Measurements from ENCODE around the gene TMEM143. TPM values are rescaled to one million over a fixed set of nuclear protein-coding genes. Genes with fewer than 3 reads are reported as not detected.
"Not testable (repeated sequence)": the region's sequence is repeated elsewhere in the genome, so short reads cannot be mapped to it uniquely, and the experiment has no call there.

TMEM143 gene
- total RNA-seq, 1 donor from 2014 or later: 13.1 TPM

DNA sequence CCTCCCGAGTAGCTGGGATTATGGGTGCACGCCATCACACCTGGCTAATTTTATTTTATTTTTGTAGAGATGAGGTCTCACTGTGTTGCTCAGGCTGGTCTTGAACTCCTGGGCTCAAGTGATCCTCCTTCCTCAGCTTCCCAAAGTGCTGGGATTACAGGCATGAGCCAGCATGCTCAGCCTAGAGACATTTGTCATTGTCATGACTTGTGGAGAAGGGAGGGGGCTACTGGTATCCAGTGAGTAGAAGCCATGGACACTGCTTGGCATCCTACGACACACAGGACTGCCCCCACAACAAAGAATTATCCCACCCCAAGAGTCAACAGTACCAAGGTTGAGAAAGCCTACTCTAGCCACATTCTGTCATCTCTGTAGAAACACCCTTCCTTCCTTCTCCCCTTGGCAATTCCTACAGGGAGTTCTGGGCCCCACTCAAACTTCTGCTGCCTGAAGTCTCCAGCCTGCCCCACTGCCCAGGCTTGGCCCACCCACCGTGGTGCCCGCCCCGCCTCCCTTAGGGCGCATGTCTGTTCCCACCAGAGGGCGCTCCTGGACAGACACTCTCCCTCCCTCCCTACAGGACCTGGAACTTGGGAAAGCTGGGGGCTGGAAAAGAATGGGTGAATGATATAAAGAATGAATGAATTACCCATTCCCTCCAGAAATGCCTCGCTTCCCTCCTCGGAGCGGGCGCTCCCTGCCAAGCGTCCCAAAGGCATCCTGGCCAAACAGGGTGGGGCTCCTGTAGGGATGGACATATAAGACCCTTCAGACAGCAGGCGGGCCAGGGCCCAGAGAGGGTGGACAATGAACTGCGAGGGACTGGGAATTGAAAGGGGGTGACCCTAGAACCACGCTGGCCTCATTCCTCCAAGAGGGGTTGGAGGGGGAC, 43.8 kb downstream of the TMEM143 start:
- DNase-seq: peak; percentile 94
- no peaks in the 10 kb centered on the region for H3K27me3 Mint-ChIP-seq
- peaks cover 46% of the 10 kb centered on the region for H3K4me1 Mint-ChIP-seq
- peak overlapping the region; percentile 95 for H3K4me3 Mint-ChIP-seq
- H3K27ac Mint-ChIP-seq: peak overlapping the region; percentile 75
- no peaks in the 10 kb centered on the region for H3K9me3 Mint-ChIP-seq
- intact Hi-C loops (cut with micrococcal nuclease): loop anchor here (1.0 to 10.0 kb wide), 6 partner anchors 13 to 265 kb away; partner anchors contain the start of genes CYTH2, LMTK3 and TMEM143
- H3K36me3 Mint-ChIP-seq (ENCODE audit: low read depth): peaks cover 2% of the 10 kb centered on the region

DNA sequence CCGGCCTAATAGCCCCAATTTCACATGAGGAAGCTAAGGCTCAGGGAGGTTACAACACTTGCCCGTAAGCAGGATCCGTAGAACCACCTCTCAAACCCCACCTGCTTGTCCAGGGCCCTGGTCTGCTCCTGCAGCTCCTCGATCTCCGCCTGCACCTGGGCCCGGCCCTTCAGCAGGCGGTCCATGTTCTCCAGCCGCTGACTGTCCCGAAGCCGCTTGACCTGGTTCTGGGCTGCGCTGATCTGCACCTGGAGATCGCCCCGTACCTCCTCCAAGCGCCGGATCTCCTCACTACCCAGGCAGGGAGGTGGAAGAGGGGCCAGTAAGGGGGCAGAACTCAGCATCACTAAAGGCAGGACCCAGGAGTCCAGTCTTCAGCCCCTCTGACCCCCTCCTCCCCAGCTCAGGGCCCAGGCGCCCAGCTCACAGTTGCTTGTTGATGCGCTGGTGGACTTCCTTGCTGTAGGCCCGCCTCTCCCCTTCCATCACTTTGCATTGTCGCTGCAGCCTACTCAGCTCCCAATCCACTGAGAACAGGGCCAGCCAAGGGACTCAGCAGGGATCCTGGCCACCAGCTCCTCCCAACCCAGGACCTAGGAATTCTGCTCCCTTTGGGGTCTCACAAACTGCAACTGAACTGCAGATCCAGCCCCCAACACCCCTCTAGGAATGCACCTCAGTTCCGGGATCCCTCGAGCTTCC, 45.3 kb downstream of the TMEM143 start:
- Mint-ChIP-seq H3K27me3 (no peaks in the 10 kb centered on the region), H3K27ac (no peak overlapping the region), H3K36me3 (ENCODE audit: low read depth) (peaks cover under 1% of the 10 kb centered on the region), H3K9me3 (no peaks in the 10 kb centered on the region), H3K4me3 (no peak overlapping the region), H3K4me1 (peaks cover 35% of the 10 kb centered on the region)
- intact Hi-C loops (cut with micrococcal nuclease): loop anchor here (10.0 kb wide), 1 partner anchor 266 kb away; no protein-coding TSS in a partner anchor
- no peak for DNase-seq

DNA sequence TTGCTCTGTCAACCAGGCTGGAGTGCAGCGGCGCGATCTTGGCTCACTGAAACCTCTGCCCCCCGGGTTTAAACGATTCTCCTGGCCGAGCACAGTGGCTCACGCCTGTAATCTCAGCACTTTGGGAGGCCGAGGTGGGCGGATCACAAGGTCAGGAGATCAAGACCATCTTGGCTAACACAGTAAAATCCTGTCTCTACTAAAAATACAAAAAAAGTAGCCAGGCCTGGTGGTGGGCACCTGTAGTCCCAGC, 46.1 kb downstream of the TMEM143 start:
- not testable (repeated sequence) for DNase-seq; H3K27ac Mint-ChIP-seq; H3K27me3 Mint-ChIP-seq; H3K36me3 Mint-ChIP-seq (ENCODE audit: low read depth); H3K4me3 Mint-ChIP-seq; H3K9me3 Mint-ChIP-seq
- peaks cover 28% of the 10 kb centered on the region for H3K4me1 Mint-ChIP-seq
- intact Hi-C loops (cut with micrococcal nuclease): loop anchor here (10.0 kb wide), 1 partner anchor 267 kb away; no protein-coding TSS in a partner anchor

DNA sequence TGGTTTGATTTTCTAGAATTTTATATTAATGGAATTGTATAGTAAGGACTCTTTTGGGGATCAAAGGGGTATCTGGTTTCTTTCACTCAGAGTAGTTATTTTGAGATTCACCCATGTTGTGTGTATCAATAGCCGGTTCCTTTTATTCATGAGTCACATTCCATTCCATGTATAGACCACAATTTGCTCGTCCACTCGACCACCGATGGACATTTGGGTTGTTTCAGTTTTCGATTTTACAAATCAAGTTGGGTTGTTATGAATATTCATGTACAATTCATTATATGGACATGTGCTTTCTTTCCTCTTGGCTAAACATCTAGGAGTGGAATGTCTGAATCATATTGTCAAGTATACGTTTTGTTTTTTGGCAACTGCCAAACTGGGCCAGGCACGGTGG, 48.0 kb downstream of the TMEM143 start:
- H3K9me3 Mint-ChIP-seq: no peaks in the 10 kb centered on the region
- H3K4me3 Mint-ChIP-seq: no peak overlapping the region
- no peak overlapping the region for H3K27ac Mint-ChIP-seq
- DNase-seq: no peak
- intact Hi-C loops (cut with micrococcal nuclease): loop anchor here (10.0 kb wide), 1 partner anchor 269 kb away; no protein-coding TSS in a partner anchor
- H3K4me1 Mint-ChIP-seq: peaks cover 12% of the 10 kb centered on the region
- H3K27me3 Mint-ChIP-seq: no peaks in the 10 kb centered on the region
- no peaks in the 10 kb centered on the region for H3K36me3 Mint-ChIP-seq (ENCODE audit: low read depth)

DNA sequence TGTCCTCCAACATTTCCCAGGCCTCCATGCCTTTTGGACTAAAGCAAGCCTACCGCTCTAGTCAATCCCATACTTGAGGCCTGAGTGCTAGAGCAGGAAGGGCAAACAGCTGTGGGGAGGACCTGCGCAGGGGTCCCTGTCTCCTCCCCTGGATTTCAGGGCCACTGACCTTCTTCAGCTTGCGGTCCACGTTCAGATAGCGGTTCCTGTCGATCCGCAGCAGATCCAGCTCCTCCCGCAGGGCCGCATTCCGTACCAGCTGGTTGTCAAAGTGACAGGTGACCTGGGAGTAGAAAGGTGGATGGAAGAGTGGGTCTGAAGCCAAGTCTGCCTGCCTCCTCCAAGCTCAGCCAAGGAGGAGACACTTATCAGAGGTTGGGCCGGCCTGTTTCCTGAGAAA, 52.4 kb downstream of the TMEM143 start:
- no peak overlapping the region for H3K27ac Mint-ChIP-seq
- DNase-seq: peak; percentile 51
- intact Hi-C loops (cut with micrococcal nuclease): loop anchor here (10.0 kb wide), 1 partner anchor 273 kb away; no protein-coding TSS in a partner anchor
- H3K4me3 Mint-ChIP-seq: no peak overlapping the region
- H3K4me1 Mint-ChIP-seq: no peaks in the 10 kb centered on the region
- peaks cover 4% of the 10 kb centered on the region for H3K27me3 Mint-ChIP-seq
- no peaks in the 10 kb centered on the region for H3K9me3 Mint-ChIP-seq
- H3K36me3 Mint-ChIP-seq (ENCODE audit: low read depth): no peaks in the 10 kb centered on the region

DNA sequence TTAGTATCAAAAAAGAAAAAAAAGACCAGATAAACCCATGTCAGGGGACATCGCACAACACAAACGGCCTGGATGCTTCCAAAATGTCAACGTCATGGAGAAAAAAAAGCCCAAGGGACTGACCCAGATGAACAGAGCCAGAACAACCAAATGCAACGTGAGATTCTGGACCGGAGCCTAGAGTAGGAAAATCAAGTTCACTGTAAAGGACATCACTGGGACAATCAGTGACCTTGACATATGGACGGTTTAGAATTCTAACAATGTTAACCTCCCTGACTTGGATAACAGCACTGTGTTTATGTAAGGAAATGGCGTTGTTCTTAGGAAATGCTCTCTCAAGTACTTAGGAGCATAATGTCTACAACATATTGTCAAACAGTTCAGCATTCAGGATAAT, 53.5 kb downstream of the TMEM143 start:
- Mint-ChIP-seq H3K27me3 (peaks cover 6% of the 10 kb centered on the region), H3K9me3 (no peaks in the 10 kb centered on the region), H3K4me3 (no peak overlapping the region), H3K4me1 (no peaks in the 10 kb centered on the region), H3K36me3 (ENCODE audit: low read depth) (no peaks in the 10 kb centered on the region), H3K27ac (no peak overlapping the region)
- intact Hi-C loops (cut with micrococcal nuclease): loop anchor here (10.0 kb wide), 1 partner anchor 275 kb away; no protein-coding TSS in a partner anchor
- DNase-seq: no peak

DNA sequence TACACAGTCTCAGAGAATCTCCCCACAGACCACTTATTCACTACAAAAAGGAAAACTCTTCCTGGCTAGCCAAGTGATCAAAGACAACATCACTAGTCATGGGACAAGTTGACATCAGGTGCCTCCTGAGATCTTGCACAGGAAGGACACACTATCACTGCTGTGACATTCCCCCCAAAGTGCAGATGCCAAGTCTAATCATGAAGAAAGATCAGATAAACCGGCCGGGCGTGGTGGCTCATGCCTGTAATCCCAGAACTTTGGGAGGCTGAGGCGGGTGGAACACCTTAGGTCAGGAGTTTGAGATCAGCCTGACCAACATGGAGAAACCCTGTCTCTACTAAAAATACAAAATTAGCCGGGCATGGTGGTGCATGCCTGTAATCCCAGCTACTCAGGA, 54.0 kb downstream of the TMEM143 start:
- H3K4me3 Mint-ChIP-seq; H3K36me3 Mint-ChIP-seq (ENCODE audit: low read depth); H3K4me1 Mint-ChIP-seq; H3K27me3 Mint-ChIP-seq; H3K9me3 Mint-ChIP-seq; DNase-seq; H3K27ac Mint-ChIP-seq: not testable (repeated sequence)
- intact Hi-C loops (cut with micrococcal nuclease): loop anchor here (10.0 kb wide), 1 partner anchor 275 kb away; no protein-coding TSS in a partner anchor

DNA sequence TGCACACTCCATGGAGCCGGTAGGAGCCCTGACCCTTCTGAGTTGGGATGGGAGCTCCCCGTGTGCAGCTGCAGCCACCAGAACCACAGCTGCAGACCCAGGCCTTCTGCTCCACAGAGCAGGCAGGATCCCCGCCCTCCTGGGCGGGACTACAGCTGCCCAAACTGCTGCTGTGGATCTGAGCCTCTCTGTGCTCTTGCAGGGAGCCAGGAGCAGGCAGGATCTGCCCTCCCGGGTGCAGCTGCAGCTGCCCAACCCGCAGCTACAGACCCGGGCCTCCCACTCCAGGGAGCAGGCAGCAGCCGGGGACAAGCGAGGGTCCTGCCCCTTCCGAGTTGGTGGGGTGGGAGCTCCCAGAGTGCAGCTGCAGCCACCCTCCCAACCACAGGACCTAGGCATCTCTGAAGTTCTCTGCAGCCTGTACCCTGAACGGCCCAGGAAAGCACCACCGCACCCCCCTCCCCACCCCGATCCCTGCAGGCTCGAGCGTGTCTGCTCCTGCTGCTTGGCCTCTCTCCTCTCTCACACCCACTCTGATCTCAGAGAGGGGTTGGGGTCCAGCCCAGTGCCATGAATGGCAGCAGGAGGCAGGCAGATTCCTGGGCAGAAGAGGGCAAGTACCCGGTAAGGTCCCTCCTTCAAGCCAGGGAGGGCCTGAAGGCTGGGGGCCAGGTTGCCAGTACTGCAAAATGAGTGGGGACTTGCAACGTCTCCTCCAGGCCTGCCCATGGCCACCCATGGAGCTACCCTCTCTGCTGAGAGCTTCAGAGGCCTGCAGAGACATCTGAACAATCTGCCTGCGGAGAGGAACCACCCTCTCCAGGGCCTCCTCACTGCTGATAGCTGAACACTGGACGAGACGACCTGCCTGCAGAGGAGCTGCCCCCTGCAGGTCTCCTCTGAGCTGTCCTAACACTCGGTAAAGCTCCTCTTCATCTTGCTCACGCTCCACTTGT, 54.8 kb downstream of the TMEM143 start:
- intact Hi-C loops (cut with micrococcal nuclease): no loop called here
- H3K27me3 Mint-ChIP-seq: peaks cover 10% of the 10 kb centered on the region
- H3K36me3 Mint-ChIP-seq (ENCODE audit: low read depth): no peaks in the 10 kb centered on the region
- no peaks in the 10 kb centered on the region for H3K9me3 Mint-ChIP-seq
- H3K4me1 Mint-ChIP-seq: no peaks in the 10 kb centered on the region
- H3K27ac Mint-ChIP-seq: no peak overlapping the region
- no peak for DNase-seq
- no peak overlapping the region for H3K4me3 Mint-ChIP-seq

DNA sequence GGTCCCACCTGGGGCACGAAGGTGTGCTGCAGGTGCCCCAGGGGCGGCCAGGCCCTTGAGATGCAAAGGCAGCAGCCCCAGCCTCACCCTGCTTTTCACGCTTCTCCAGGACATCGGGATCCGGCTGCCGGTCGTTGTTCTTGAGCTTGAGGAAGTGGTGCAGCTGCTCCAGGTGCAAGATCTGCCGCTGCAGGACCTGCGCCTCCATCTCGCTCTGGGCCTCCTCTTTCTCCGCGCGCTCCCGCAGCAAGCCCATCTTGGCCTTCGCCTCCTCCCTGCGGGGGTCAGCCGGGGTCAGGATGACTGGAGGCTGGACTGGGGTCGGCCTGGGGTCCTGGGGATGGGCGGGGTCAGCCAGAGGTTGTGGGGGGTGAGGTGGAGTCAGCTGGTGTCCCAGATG, 59.9 kb downstream of the TMEM143 start:
- DNase-seq: no peak
- intact Hi-C loops (cut with micrococcal nuclease): no loop called here
- peaks cover 7% of the 10 kb centered on the region for H3K27me3 Mint-ChIP-seq
- no peaks in the 10 kb centered on the region for H3K9me3 Mint-ChIP-seq
- no peak overlapping the region for H3K4me3 Mint-ChIP-seq
- no peaks in the 10 kb centered on the region for H3K4me1 Mint-ChIP-seq
- no peak overlapping the region for H3K27ac Mint-ChIP-seq
- H3K36me3 Mint-ChIP-seq (ENCODE audit: low read depth): no peaks in the 10 kb centered on the region

DNA sequence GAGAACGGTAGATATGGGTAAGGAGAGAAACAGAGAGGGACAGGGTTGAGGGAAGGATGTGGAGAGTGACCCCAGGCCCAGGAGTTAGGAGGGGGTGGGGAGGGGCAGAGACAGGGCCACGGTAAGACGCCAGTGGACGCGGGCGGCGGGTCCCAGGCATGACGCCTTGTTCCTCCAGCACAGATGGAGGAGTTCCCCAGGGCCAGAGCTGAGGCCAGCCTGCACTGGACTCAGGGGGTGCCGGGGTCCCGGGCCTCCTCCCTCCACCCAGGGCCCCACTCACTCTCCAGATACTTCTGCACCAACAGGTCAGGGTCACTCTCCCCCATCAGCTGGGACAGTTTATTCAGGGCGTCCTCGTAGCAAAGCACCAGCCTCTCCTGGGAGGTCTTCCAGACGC, 60.4 kb downstream of the TMEM143 start:
- H3K27ac Mint-ChIP-seq: no peak overlapping the region

DNA sequence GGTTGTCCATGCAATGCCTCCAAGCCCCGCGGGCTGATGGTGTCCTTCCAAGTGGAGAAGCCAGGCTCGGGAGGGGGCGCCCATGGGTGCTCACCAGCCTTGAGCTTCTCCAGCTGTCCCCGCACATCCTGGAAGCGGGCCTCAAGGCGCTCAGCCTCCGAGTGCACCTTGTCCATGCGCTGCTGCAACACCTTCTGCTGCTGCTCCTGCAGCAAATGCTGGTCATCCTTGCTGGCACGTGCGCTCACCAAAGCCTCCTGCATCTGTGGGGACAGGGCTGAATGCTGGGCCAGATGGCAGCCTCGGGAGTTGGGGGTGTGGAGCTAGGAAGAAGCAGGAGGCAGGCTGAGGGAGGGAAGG, 61.2 kb downstream of the TMEM143 start:
- H3K36me3 Mint-ChIP-seq (ENCODE audit: low read depth): no peaks in the 10 kb centered on the region
- H3K27ac Mint-ChIP-seq: no peak overlapping the region
- H3K4me1 Mint-ChIP-seq: no peaks in the 10 kb centered on the region
- H3K4me3 Mint-ChIP-seq: no peak overlapping the region
- no peak for DNase-seq
- peaks cover 7% of the 10 kb centered on the region for H3K27me3 Mint-ChIP-seq
- intact Hi-C loops (cut with micrococcal nuclease): no loop called here
- no peaks in the 10 kb centered on the region for H3K9me3 Mint-ChIP-seq

More for the DNA sequence above, 60.4 kb downstream of the TMEM143 start:
- Mint-ChIP-seq H3K4me3 (no peak overlapping the region), H3K9me3 (no peaks in the 10 kb centered on the region), H3K4me1 (no peaks in the 10 kb centered on the region), H3K36me3 (ENCODE audit: low read depth) (no peaks in the 10 kb centered on the region), H3K27me3 (peaks cover 7% of the 10 kb centered on the region)
- intact Hi-C loops (cut with micrococcal nuclease): no loop called here
- no peak for DNase-seq

DNA sequence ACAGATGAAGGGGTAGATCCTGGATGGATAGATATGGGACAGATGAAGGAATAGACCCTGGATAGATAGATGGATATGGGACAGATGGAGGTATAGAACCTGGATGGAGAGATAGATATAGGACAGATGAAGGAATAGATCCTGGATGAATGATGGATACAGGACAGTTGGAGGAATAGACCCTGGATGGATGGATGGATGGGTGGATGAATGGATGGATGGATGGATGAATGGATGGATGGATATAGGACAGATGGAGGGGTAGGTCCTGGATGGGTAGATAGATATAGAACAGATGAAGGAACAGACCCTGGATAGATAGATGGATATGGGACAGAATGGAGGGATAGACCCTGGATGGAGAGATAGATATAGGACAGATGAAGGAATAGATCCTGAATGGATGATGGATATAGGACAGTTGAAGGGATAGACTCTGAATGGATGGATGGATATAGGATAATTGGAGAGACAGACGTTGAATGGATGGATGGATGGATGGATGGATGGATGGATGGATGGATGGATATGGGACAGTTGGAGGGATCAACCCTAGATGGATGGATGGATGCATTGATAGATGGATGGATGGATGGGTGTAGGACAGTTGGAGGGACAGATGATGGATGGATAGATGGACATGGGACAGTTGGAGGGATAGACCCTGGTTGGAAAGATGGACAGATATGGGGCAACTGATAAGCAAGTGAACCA, 61.7 kb downstream of the TMEM143 start:
- Mint-ChIP-seq H3K27me3 (peaks cover 7% of the 10 kb centered on the region), H3K9me3 (no peaks in the 10 kb centered on the region), H3K27ac (no peak overlapping the region), H3K4me3 (no peak overlapping the region), H3K4me1 (no peaks in the 10 kb centered on the region), H3K36me3 (ENCODE audit: low read depth) (no peaks in the 10 kb centered on the region)
- intact Hi-C loops (cut with micrococcal nuclease): no loop called here
- no peak for DNase-seq

DNA sequence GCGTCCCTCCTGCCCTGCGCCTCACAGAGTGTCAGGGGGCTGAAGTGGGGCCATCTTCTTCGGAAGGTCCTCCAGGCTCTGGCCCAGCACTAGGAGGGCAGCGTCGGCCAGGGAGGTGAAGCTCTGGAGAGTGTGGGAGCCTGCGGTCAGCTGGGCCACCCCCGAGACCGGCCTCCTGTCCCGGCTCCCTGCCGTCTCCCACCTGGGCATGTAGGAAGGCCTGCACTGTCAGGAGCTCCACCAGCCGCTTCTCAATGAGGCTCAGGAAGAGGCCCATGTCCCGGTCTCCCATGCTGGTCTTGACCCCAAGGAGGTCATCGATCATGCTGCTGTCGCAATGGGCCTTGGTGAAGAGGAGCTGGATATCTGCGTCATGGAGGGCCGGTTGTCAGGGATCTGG, 65.8 kb downstream of the TMEM143 start:
- no peak for DNase-seq
- Mint-ChIP-seq H3K36me3 (ENCODE audit: low read depth) (no peaks in the 10 kb centered on the region), H3K9me3 (no peaks in the 10 kb centered on the region), H3K27me3 (no peaks in the 10 kb centered on the region), H3K4me1 (no peaks in the 10 kb centered on the region), H3K27ac (no peak overlapping the region), H3K4me3 (no peak overlapping the region)
- intact Hi-C loops (cut with micrococcal nuclease): no loop called here
